NB4 (cell line): ENCODE data around the gene SPRED3.

ENCODE experiments used
- MYC ChIP-seq: IDR thresholded peaks from 2 replicates; pipeline ENCODE4 v1.6.1; 2011; ENCODE audit warnings: low read depth, low read length
- TF ChIP-seq, protein P1 (sequence below): IDR thresholded peaks from one replicate; pipeline ENCODE4 v1.5.1; 2012; ENCODE audit warnings: low read depth, low read length
- TF ChIP-seq, protein P2 (sequence below): IDR thresholded peaks from 2 replicates; pipeline ENCODE4 v1.6.1; 2011; ENCODE audit warnings: low read depth, low read length

DNA sequence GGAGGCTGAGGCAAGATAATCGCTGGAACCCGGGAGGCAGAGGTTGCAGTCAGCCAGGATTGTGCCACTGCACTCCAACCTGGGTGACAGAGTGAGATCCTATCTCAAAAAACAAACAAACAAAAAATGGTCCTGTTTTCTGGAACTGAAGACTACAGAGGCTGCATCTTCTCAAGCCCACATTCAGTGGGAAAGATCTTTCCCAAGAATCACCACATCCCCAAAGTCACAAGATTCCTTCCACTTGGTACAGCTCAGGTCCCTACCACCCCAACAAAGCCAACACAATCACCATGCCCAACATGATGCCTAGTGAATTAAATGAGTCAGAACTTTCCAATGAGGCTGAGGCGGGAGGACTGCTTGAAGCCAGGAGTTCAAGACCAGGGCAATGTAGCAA lies 37.6 kb upstream of the SPRED3 start:
- TF ChIP-seq, protein P1, sequence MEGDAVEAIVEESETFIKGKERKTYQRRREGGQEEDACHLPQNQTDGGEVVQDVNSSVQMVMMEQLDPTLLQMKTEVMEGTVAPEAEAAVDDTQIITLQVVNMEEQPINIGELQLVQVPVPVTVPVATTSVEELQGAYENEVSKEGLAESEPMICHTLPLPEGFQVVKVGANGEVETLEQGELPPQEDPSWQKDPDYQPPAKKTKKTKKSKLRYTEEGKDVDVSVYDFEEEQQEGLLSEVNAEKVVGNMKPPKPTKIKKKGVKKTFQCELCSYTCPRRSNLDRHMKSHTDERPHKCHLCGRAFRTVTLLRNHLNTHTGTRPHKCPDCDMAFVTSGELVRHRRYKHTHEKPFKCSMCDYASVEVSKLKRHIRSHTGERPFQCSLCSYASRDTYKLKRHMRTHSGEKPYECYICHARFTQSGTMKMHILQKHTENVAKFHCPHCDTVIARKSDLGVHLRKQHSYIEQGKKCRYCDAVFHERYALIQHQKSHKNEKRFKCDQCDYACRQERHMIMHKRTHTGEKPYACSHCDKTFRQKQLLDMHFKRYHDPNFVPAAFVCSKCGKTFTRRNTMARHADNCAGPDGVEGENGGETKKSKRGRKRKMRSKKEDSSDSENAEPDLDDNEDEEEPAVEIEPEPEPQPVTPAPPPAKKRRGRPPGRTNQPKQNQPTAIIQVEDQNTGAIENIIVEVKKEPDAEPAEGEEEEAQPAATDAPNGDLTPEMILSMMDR: no peak
- TF ChIP-seq, protein P2, sequence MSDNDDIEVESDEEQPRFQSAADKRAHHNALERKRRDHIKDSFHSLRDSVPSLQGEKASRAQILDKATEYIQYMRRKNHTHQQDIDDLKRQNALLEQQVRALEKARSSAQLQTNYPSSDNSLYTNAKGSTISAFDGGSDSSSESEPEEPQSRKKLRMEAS: no peak
- TF ChIP-seq MYC: no peak
